HG02973 (cell line): ENCODE results near the gene THUMPD2.
"Not testable (repeated sequence)": the region's sequence is repeated elsewhere in the genome, so short reads cannot be mapped to it uniquely, and the experiment has no call there.

Experiments used
- ATAC-seq: cut with Tn5 transposase; IDR thresholded peaks from one replicate; pipeline ENCODE4 v1.9.1; 2021; ENCODE audit warnings: moderate library complexity; ENCODE audit not compliant: unreplicated experiment

Gene THUMPD2, protein sequence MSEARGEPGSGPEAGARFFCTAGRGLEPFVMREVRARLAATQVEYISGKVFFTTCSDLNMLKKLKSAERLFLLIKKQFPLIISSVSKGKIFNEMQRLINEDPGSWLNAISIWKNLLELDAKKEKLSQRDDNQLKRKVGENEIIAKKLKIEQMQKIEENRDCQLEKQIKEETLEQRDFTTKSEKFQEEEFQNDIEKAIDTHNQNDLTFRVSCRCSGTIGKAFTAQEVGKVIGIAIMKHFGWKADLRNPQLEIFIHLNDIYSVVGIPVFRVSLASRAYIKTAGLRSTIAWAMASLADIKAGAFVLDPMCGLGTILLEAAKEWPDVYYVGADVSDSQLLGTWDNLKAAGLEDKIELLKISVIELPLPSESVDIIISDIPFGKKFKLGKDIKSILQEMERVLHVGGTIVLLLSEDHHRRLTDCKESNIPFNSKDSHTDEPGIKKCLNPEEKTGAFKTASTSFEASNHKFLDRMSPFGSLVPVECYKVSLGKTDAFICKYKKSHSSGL

DNA sequence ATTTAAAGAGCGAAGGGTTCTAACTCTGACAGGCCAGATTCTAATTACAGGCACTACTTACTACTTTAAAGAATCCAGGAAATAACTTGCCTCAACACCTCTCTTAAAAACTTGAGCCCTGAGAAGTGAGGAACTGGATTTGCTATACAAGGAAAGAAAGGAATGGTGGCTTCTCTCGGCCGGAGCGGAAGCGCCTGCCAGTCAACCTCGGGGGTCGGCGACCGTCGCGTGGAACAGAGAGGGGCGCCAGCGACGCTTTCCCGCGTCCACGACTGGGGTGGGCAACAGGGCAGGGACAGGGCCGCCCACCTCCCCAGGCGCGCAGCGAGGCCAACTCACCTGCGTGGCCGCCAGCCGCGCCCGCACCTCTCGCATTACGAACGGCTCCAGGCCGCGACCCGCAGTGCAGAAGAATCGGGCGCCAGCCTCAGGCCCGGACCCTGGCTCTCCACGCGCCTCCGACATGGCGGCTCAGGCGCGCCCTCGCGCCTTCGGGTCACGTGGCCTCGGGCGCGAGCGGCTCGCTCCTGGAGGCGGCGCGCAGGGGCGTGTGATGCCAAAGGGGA, at the start of gene THUMPD2:
Gene THUMPD2, minus strand, starts transcription at position 484 of the 566 bp plus-strand sequence. Its CDS starts 19 bp downstream, at position 465.
- ATAC-seq: peak; percentile 80

GRCh38 chr2:39821871-39822270, 42.8 kb upstream of the THUMPD2 start:
- no peak for ATAC-seq

DNA sequence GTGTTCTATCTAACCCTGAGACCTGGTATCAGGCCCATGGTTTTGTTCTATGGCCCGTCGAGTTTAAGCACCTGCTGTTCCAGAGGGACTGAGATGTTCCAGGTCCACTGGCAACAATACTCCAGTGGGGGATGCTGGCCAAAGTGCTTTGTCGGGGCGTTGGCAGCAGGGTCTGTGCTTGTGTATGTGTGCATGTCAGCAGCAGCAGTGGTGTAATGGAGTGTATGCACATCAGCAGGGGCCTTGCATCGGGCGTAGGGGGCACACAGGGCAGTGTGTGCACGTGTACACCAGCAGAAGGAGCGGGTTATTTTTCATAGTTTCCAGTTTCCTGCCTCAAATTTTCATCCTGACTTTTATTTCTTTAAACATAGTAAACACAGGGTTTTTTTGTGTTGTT, 37.8 kb upstream of the THUMPD2 start:
- no peak for ATAC-seq

DNA sequence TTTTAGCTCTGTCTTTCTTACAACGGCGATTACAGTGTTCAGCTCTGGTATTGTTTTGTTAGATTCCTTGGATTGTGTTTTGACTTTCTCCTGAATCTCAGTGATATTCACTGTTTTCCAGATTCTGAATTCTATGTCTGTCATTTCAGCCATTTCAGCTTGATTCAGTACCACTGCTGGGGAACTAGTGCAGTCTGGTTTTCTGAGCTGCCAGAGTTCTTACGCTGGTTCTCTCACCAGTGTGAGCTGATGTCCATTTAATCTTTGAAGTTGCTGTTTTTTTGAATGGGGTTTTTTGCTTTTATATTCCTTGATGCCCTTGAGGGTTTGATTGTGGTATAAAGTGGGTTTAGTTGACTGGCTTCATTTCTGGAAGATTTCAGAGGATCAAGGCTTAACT, 37.4 kb upstream of the THUMPD2 start:
- ATAC-seq: no peak

GRCh38 chr2:39805936-39806608, 27.0 kb upstream of the THUMPD2 start:
- no peak for ATAC-seq

- no peak for ATAC-seq
Measured at GRCh38 chr2:39803839-39804238, 24.8 kb upstream of the THUMPD2 start.

- no peak for ATAC-seq
Measured at GRCh38 chr2:39800752-39801151, 21.7 kb upstream of the THUMPD2 start.

- ATAC-seq: no peak
Measured at GRCh38 chr2:39796134-39796533, 17.1 kb upstream of the THUMPD2 start.

DNA sequence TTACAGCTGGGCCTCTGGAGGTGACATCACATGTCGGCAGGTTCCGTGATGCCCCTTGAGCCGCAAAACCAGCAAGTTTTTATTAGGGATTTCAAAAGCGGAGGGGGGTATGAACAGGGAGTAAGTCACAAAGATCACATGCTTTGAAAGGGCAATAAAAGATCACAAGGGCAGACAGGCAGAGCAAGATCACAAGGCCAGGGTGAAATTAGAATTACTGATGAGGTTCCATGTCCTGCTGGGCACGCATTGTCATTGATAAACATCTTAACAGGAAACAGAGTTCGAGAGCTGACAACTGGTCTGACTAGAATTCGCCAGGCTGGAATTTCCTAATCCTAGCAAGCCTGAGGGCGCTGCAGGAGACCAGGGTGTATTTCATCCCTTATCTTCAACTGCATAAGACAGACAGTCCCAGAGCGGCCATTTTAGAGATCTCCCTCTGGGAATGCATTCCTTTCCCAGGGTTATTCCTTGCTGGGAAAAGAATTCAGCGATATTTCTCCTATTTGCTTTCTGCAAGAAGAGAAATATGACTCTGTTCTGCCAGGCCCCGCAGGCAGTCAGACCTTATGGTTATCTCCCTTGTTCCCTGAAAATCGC, 11.3 kb upstream of the THUMPD2 start:
- ATAC-seq: not testable (repeated sequence)

GRCh38 chr2:39787950-39788349, 8.9 kb upstream of the THUMPD2 start:
- ATAC-seq: no peak

DNA sequence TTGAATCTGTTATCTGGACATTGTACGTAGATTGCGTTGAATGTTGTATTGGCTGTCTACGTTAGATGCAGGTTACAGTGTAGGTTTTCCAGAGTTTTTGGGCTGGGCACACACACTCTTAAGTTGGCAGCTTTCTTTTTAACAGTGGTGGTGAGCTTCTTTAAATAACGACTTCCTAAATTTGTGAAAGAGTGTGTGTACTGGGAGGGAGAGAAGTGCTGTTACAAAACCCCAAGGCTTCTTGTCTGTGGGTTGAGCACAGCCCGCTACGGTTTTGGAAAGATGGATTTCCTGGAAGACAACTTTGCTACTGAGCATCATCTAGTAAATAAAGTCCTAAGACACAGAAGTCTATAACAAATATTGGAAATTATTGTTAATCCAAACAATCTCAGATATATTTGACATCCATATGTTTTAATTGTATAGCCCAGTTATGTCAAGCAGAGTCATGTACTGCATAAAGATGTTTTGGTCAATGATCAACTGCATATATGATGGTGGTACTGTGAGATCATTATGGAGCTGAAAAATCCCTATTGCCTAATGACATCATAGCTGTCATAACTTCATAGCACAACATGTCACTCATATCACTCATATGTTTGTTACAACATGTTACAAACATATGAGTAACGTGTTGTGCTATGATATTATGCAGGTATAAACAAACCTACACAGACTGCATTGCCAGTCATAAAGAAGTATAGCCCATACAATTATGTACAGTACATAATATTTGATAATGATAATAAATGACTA, 7.9 kb upstream of the THUMPD2 start:
- no peak for ATAC-seq

DNA sequence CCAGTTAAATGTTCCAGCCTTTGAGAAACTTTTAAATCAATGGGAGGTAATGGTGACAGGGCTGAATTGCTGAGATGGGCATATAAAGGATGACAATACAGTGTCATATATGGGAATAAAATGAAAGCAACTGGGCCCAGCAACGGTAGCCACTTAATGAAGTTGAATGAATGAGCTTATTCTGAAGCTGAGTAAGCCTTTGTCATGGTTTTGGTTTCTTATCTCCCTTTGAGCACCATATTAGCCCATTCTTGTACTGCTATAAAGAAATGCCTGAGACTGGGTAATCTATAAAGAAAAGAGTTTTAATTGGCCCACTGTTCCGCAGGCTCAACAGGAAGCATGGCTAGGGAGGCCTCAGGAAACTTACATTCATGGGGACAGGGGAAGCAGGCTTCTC, 3.5 kb upstream of the THUMPD2 start:
- no peak for ATAC-seq

DNA sequence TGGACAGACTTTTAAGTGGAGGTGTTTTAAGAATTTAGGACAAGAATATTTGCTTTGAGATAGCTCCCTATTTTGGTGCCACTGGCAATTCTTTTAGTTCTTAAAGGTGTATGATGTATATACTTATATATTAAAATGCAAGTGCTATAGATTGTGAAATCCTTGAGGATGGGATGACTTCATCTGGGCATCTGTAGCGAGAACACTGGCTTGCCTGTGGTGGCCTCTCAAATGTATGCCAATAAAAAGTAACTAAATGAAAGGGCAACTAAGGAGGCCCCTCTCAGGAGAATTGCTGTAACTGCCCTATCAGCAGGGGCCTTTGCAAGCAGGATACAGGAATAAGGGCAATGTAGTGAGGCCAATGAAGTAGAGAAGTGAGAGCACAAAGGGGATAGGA, 2.6 kb upstream of the THUMPD2 start:
- no peak for ATAC-seq

DNA sequence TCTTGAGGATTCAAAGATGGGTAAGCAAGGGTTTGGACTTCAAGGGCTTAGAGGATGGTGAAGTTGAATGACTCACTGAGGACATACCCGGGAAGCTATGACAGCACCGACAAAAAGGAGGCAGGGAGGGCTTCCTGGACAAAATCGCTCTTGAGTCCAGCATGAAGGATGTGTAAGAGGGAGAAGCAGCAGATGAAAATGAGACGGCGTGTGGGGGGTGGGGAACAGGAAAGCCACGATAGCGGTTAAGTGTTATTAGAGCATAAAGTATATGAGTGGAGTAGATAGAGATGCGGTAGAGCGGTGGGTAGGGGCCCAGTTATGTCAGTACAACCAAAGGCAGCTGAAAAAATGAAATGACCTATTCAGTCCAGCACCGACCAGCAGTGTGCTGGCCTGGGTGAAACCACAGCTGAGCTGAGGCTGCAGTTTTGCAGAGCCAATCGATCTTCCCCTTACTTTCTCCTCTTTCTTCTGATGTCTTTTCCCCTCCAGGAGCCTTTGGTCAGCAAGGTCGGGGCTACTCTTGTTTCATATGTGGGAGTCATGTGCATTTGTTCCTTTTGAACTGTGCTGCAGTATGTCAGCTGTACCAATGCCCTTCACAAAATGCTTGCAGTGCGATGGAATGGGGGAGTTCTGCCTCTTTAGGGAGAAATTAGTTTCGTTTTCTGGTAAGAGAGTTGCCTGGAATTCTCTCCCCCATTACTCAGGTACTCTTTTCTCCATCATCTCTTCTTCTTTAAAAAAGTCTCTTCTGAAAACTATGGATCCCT, 2.0 kb upstream of the THUMPD2 start:
- ATAC-seq: no peak

DNA sequence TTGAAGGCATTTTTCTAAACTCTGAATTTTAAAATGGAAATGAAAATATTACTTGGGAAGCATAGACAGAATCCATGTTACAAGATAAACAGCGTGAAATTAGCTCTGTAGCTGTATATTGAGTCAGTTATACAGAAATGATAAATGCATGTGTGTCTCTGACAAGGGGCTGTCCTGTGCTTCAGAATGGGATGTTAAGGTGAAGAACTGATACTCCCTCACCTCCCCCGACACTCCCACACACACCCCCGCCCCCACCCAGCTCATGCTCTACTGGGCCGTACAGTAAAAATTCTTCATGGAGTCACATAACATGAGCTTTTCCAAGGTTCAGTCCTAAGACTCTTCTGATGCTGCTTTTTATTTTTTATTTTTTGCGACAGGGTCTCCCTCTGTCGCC, 869 bp upstream of the THUMPD2 start:
- ATAC-seq: no peak

DNA sequence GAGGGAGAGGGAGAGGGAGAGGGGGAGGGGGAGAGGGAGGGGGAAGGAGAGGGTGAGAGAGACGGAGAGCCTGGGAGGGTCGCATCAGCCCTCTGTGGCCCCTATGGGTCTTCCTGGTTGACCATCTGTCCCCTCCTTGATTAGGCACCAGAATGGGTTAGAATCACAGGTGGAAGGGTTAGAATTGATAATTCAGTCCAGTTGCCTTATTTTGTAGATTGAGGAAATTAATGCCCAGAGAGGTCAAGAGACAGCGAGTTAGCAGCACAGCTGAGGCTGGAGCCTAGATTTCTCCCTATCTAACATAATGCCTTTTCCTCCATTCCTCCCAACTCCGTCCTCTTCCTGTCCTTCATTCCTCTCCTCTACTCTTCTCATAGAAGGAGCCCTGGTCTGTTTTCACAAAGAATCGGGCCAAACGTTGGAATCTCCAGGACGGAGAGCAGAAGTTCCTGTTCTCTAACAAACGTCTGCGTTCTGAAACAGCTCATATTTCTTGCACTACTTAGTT, 338 bp upstream of the THUMPD2 start:
- no peak for ATAC-seq

GRCh38 chr2:39778233-39778632, 825 bp downstream of the THUMPD2 start:
- ATAC-seq: no peak

- no peak for ATAC-seq
Measured at GRCh38 chr2:39772812-39773152, 6.3 kb downstream of the THUMPD2 start.

GRCh38 chr2:39772086-39772811, 6.8 kb downstream of the THUMPD2 start:
- no peak for ATAC-seq
